HepG2 (cell line): Measurements from ENCODE around the gene TUBB. TPM values are rescaled to one million over a fixed set of nuclear protein-coding genes. Genes with fewer than 3 reads are reported as not detected.

Source experiments
- FOSL2 ChIP-seq: sonication (generic); formaldehyde crosslinking; IDR thresholded peaks from 2 replicates; pipeline ENCODE4 v1.4.0; 2020; ENCODE audit warnings: missing genetic modification reagents
- GATA4 ChIP-seq: sonication (generic); IDR thresholded peaks from 2 replicates; pipeline ENCODE4 v1.6.1; 2016; ENCODE audit warnings: antibody characterized with exemption, low read depth, borderline replicate concordance
- MAX ChIP-seq: IDR thresholded peaks from 2 replicates; pipeline ENCODE4 v1.6.1; 2012; ENCODE audit warnings: inconsistent platforms
- MEIS2 ChIP-seq: sonication (generic); formaldehyde crosslinking; IDR thresholded peaks from 2 replicates; pipeline ENCODE4 v1.9.0; 2021; ENCODE audit warnings: mild to moderate bottlenecking, missing genetic modification reagents
- PHF21A ChIP-seq: sonication (generic); formaldehyde crosslinking; IDR thresholded peaks from 2 replicates; pipeline ENCODE4 v1.5.0; 2020; ENCODE audit warnings: mild to moderate bottlenecking, missing genetic modification reagents
- SKI ChIP-seq: fragments of 450-650 bp; IDR thresholded peaks from one replicate; pipeline ENCODE4 v1.6.1; 2018; ENCODE audit warnings: mild to moderate bottlenecking; ENCODE audit not compliant: partially characterized antibody
- TAF1 ChIP-seq: sonication (generic); formaldehyde crosslinking; IDR thresholded peaks from 2 replicates; pipeline ENCODE4 v1.4.0; 2020; ENCODE audit warnings: missing genetic modification reagents
- ZBTB44 ChIP-seq: sonication (generic); formaldehyde crosslinking; IDR thresholded peaks from 2 replicates; pipeline ENCODE4 v1.4.0; 2020; ENCODE audit warnings: missing genetic modification reagents
- ZNF18 ChIP-seq: sonication (generic); formaldehyde crosslinking; IDR thresholded peaks from 2 replicates; pipeline ENCODE4 v1.8.0; 2022; ENCODE audit warnings: mild to moderate bottlenecking, missing genetic modification reagents; ENCODE audit not compliant: insufficient replicate concordance
- ZNF263 ChIP-seq: sonication (generic); formaldehyde crosslinking; IDR thresholded peaks from 2 replicates; pipeline ENCODE4 v1.4.0; 2020; ENCODE audit warnings: missing genetic modification reagents
- ZNF292 ChIP-seq: sonication (generic); formaldehyde crosslinking; IDR thresholded peaks from 2 replicates; pipeline ENCODE4 v1.8.1; 2022; ENCODE audit warnings: mild to moderate bottlenecking, low read depth, missing genetic modification reagents, borderline replicate concordance
- ZNF337 ChIP-seq: sonication (generic); formaldehyde crosslinking; IDR thresholded peaks from 2 replicates; pipeline ENCODE4 v1.5.1; 2020; ENCODE audit warnings: missing genetic modification reagents, low read depth, mild to moderate bottlenecking, borderline replicate concordance
- ZNF644 ChIP-seq: IDR thresholded peaks from 2 replicates; pipeline ENCODE4 v1.6.1; 2016; ENCODE audit warnings: low read depth
- ZNF7 ChIP-seq: IDR thresholded peaks from 2 replicates; pipeline ENCODE4 v1.6.1; 2016; ENCODE audit warnings: missing biosample characterization, missing genetic modification reagents
- ZNF777 ChIP-seq: sonication (generic); formaldehyde crosslinking; IDR thresholded peaks from 2 replicates; pipeline ENCODE4 v1.4.0; 2020; ENCODE audit warnings: missing genetic modification reagents
- polyA plus RNA-seq, 8 experiments: library from polyadenylated mRNA; depleted of rRNA in 3 of 8; stranded (reverse) in 7 of 8; unstranded in 1 of 8; fragments of >200 nt; fragmentation: Illumina TruSeq in 4 of 8; extraction: Trizol in 4 of 8; gene quantifications; 2 replicates each; pipeline versions ENCODE4 v1.2.1 to v1.2.3, GENCODE V29; 2011 to 2016; ENCODE audit warnings: low read depth in 4 of 8, missing spikeins in 1 of 8, mixed read lengths in 1 of 8; ENCODE audit not compliant: insufficient read depth in 1 of 8
- total RNA-seq, 5 experiments: library from RNA; depleted of rRNA; stranded (reverse); fragments of >200 nt; fragmentation: Illumina TruSeq; extraction: Trizol; gene quantifications; 2 replicates each; pipeline ENCODE4 v1.2.3, GENCODE V29; 2016; ENCODE audit warnings: low read depth in 1 of 5
- TF ChIP-seq, protein P1 (sequence below): sonication (generic); formaldehyde crosslinking; IDR thresholded peaks from 2 replicates; pipeline ENCODE4 v1.4.0; 2020; ENCODE audit warnings: mild to moderate bottlenecking, missing genetic modification reagents
- TF ChIP-seq, protein P2 (sequence below): sonication (generic); formaldehyde crosslinking; IDR thresholded peaks from 2 replicates; pipeline ENCODE4 v1.4.0; 2020; ENCODE audit warnings: missing genetic modification reagents, borderline replicate concordance
- TF ChIP-seq, protein P3 (sequence below): sonication (generic); formaldehyde crosslinking; IDR thresholded peaks from 2 replicates; pipeline ENCODE4 v1.8.0; 2022; ENCODE audit warnings: missing genetic modification reagents, mild to moderate bottlenecking, borderline replicate concordance

TUBB gene
- total and polyA plus RNA-seq, 2 of the 13 experiments (the other 11 are each of a cell fraction or from before 2014, with no cell fraction given), result 911 to 1,163 TPM

- TF ChIP-seq ZNF263 (CRISPR knock-in tag) (no peak), FOSL2 (CRISPR knock-in tag) (peak; percentile 88), ZNF337 (0 out of 2 replicates have a peak, but pooled peaks have one; percentile 42), ZNF644 (CRISPR knock-in tag) (0 out of 2 replicates have a peak, but pooled peaks have one; percentile 18), ZNF7 (CRISPR knock-in tag) (peak; percentile 41; the same call in 1 of the 2 replicates), ZNF777 (no peak), MEIS2 (CRISPR knock-in tag) (peak; percentile 61; the same call in 1 of the 2 replicates), ZNF18 (CRISPR knock-in tag) (peak; percentile 22), TAF1 (CRISPR knock-in tag) (peak; percentile 64), PHF21A (CRISPR knock-in tag) (peak; percentile 64; the same call in 1 of the 2 replicates), ZNF292 (CRISPR knock-in tag) (peak; percentile 76), SKI (peak; percentile 38), ZBTB44 (CRISPR knock-in tag) (no peak), GATA4 (peak; percentile 39; the same call in 1 of the 2 replicates), MAX (peak; percentile 46)
- TF ChIP-seq, protein P1, sequence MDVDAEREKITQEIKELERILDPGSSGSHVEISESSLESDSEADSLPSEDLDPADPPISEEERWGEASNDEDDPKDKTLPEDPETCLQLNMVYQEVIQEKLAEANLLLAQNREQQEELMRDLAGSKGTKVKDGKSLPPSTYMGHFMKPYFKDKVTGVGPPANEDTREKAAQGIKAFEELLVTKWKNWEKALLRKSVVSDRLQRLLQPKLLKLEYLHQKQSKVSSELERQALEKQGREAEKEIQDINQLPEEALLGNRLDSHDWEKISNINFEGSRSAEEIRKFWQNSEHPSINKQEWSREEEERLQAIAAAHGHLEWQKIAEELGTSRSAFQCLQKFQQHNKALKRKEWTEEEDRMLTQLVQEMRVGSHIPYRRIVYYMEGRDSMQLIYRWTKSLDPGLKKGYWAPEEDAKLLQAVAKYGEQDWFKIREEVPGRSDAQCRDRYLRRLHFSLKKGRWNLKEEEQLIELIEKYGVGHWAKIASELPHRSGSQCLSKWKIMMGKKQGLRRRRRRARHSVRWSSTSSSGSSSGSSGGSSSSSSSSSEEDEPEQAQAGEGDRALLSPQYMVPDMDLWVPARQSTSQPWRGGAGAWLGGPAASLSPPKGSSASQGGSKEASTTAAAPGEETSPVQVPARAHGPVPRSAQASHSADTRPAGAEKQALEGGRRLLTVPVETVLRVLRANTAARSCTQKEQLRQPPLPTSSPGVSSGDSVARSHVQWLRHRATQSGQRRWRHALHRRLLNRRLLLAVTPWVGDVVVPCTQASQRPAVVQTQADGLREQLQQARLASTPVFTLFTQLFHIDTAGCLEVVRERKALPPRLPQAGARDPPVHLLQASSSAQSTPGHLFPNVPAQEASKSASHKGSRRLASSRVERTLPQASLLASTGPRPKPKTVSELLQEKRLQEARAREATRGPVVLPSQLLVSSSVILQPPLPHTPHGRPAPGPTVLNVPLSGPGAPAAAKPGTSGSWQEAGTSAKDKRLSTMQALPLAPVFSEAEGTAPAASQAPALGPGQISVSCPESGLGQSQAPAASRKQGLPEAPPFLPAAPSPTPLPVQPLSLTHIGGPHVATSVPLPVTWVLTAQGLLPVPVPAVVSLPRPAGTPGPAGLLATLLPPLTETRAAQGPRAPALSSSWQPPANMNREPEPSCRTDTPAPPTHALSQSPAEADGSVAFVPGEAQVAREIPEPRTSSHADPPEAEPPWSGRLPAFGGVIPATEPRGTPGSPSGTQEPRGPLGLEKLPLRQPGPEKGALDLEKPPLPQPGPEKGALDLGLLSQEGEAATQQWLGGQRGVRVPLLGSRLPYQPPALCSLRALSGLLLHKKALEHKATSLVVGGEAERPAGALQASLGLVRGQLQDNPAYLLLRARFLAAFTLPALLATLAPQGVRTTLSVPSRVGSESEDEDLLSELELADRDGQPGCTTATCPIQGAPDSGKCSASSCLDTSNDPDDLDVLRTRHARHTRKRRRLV (CRISPR knock-in tag), result 0 out of 2 replicates have a peak, but pooled peaks have one; percentile 48
- TF ChIP-seq, protein P2, sequence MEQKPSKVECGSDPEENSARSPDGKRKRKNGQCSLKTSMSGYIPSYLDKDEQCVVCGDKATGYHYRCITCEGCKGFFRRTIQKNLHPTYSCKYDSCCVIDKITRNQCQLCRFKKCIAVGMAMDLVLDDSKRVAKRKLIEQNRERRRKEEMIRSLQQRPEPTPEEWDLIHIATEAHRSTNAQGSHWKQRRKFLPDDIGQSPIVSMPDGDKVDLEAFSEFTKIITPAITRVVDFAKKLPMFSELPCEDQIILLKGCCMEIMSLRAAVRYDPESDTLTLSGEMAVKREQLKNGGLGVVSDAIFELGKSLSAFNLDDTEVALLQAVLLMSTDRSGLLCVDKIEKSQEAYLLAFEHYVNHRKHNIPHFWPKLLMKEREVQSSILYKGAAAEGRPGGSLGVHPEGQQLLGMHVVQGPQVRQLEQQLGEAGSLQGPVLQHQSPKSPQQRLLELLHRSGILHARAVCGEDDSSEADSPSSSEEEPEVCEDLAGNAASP (CRISPR knock-in tag), result peak; percentile 48; the same call in 1 of the 2 replicates
- TF ChIP-seq, protein P3, sequence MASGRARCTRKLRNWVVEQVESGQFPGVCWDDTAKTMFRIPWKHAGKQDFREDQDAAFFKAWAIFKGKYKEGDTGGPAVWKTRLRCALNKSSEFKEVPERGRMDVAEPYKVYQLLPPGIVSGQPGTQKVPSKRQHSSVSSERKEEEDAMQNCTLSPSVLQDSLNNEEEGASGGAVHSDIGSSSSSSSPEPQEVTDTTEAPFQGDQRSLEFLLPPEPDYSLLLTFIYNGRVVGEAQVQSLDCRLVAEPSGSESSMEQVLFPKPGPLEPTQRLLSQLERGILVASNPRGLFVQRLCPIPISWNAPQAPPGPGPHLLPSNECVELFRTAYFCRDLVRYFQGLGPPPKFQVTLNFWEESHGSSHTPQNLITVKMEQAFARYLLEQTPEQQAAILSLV, result 0 out of 2 replicates have a peak, but pooled peaks have one; percentile 72
Observed at GRCh38 chr6:30748851-30749540, 28.8 kb downstream of the TUBB start (continued).
